Endothelial cell of umbilical vein (primary cell): Measurements from ENCODE around the gene CAMTA1. TPM values are rescaled to one million over a fixed set of nuclear protein-coding genes. Genes with fewer than 3 reads are reported as not detected.

ENCODE experiments used
- BruUV-seq: library from RNA; stranded (reverse); fragments of 400-500 nt; replicated peaks from 2 replicates; lab custom pipeline; 2021; lab: Mats Ljungman, UMichigan
- CTCF ChIA-PET: fragments of 300-600, 350-600 bp; sonication (Branson Sonifier 250); formaldehyde crosslinking; loops from one replicate; lab custom pipeline; 2021; ENCODE audit warnings: antibody characterized with exemption, inconsistent platforms; lab: Charles Lee
- POLR2A ChIA-PET: fragments of 300-600, 350-600 bp; sonication (Branson Sonifier 250); formaldehyde crosslinking; loops from one replicate; lab custom pipeline; 2021; ENCODE audit warnings: antibody characterized with exemption, inconsistent platforms; lab: Charles Lee
- DNase-seq: peaks from one replicate; pipeline ENCODE4 v3.0.0-alpha.2; 2011; ENCODE audit warnings: low read depth, low spot score
- FAIRE-seq: peaks from 2 replicates; lab custom pipeline; 2011; peaks lifted over from hg19 to GRCh38; lab: Jason Lieb, UNC
- H2AFZ ChIP-seq: 2 replicates; pipeline ENCODE4 v1.6.0; 2012; ENCODE audit warnings: low read depth, low read length, control low read depth, inconsistent platforms
- H3K27ac ChIP-seq: 2 replicates; pipeline ENCODE4 v1.5.1; 2011; ENCODE audit warnings: low read depth, mild to moderate bottlenecking, control low read depth, low read length, moderate library complexity; ENCODE audit not compliant: insufficient read depth
- H3K27me3 ChIP-seq, 2 experiments: 2 replicates each; pipeline versions ENCODE4 v1.6.0 to v1.6.1; 2011; ENCODE audit warnings: low read length in 2 of 2, mixed read lengths in 1 of 2; ENCODE audit not compliant: control insufficient read depth in 2 of 2, insufficient read depth in 2 of 2
- H3K36me3 ChIP-seq, 2 experiments: 2 replicates in 1 of 2; 3 replicates in 1 of 2; pipeline ENCODE4 v1.5.1; 2011; ENCODE audit warnings: low read length in 2 of 2, mild to moderate bottlenecking in 1 of 2, moderate library complexity in 1 of 2; ENCODE audit not compliant: control insufficient read depth in 2 of 2, insufficient read depth in 2 of 2; ENCODE audit errors: extremely low read depth in 1 of 2
- H3K4me1 ChIP-seq: 3 replicates; pipeline ENCODE4 v1.5.1; 2011; ENCODE audit warnings: mild to moderate bottlenecking, low read length; ENCODE audit not compliant: control insufficient read depth, insufficient read depth; ENCODE audit errors: extremely low read depth
- H3K4me2 ChIP-seq: 2 replicates; pipeline ENCODE4 v1.6.1; 2011; ENCODE audit warnings: low read length, control low read depth, mixed read lengths; ENCODE audit not compliant: insufficient read depth
- H3K4me3 ChIP-seq, 3 experiments: fragments of 200-600 bp in 1 of 3; sonication (generic), shearing (Covaris generic) in 1 of 3; replicated peaks in 1 of 3; 2 replicates each; pipeline ENCODE4 v1.5.1; 2011 to 2016; ENCODE audit warnings: control low read depth in 3 of 3, low read length in 3 of 3, mild to moderate bottlenecking in 2 of 3, inconsistent platforms in 1 of 3, low read depth in 1 of 3, moderate library complexity in 1 of 3; ENCODE audit not compliant: insufficient read depth in 1 of 3
- H3K79me2 ChIP-seq: 2 replicates; pipeline ENCODE4 v1.6.0; 2012; ENCODE audit warnings: low read length, inconsistent platforms; ENCODE audit not compliant: control insufficient read depth, insufficient read depth
- H3K9ac ChIP-seq: replicated peaks from 2 replicates; pipeline ENCODE3; 2011; ENCODE audit warnings: low read length, control low read depth; ENCODE audit not compliant: insufficient read depth; ENCODE audit errors: extremely low read depth
- H3K9me1 ChIP-seq: replicated peaks from 3 replicates; pipeline ENCODE4 v1.6.0; 2011; ENCODE audit warnings: mild to moderate bottlenecking, low read length; ENCODE audit not compliant: control insufficient read depth, insufficient read depth; ENCODE audit errors: extremely low read depth
- H3K9me3 ChIP-seq: replicated peaks from 2 replicates; pipeline ENCODE4 v1.5.1; 2012; ENCODE audit warnings: low read length, inconsistent platforms; ENCODE audit not compliant: control insufficient read depth, insufficient read depth
- H4K20me1 ChIP-seq: replicated peaks from 2 replicates; pipeline ENCODE3; 2011; ENCODE audit warnings: mild to moderate bottlenecking, low read length; ENCODE audit not compliant: control insufficient read depth, insufficient read depth; ENCODE audit errors: extremely low read depth
- EZH2 ChIP-seq: IDR thresholded peaks from 2 replicates; pipeline ENCODE4 v1.6.1; 2012; ENCODE audit warnings: borderline replicate concordance, low read depth, mild to moderate bottlenecking, moderate library complexity, low read length, inconsistent platforms; ENCODE audit not compliant: severe bottlenecking
- FOS ChIP-seq: IDR thresholded peaks from 2 replicates; pipeline ENCODE4 v1.6.1; 2011; ENCODE audit warnings: mild to moderate bottlenecking, low read length, moderate library complexity, borderline replicate concordance; ENCODE audit not compliant: insufficient read depth
- GATA2 ChIP-seq: IDR thresholded peaks from 2 replicates; pipeline ENCODE4 v1.7.0; 2011; ENCODE audit warnings: low read depth, mild to moderate bottlenecking, moderate library complexity, mixed read lengths, low read length; ENCODE audit not compliant: insufficient read length, insufficient read depth
- JUN ChIP-seq: IDR thresholded peaks from 2 replicates; pipeline ENCODE4 v1.6.1; 2011; ENCODE audit warnings: borderline replicate concordance, low read depth; ENCODE audit not compliant: insufficient read length, insufficient read depth
- MYC ChIP-seq: IDR thresholded peaks from one replicate; pipeline ENCODE4 v1.6.1; 2011; ENCODE audit warnings: mild to moderate bottlenecking, low read depth, low read length
- POLR2A ChIP-seq: IDR thresholded peaks from 2 replicates; pipeline ENCODE4 v1.6.1; 2012; ENCODE audit warnings: low read depth, mild to moderate bottlenecking, control low read depth, low read length
- POLR2AphosphoS5 ChIP-seq: IDR thresholded peaks from 2 replicates; pipeline ENCODE4 v1.6.1; 2012; ENCODE audit warnings: low read depth, mild to moderate bottlenecking, control low read depth, low read length, moderate library complexity; ENCODE audit not compliant: insufficient read depth
- dilution Hi-C: fragments of 300-500 bp; cut with MboI; formaldehyde crosslinking; loops from one replicate; pipeline ENCODE4 v1.15.0; 2019; ENCODE audit warnings: low sequenced_read_pairs; ENCODE audit not compliant: extremely low pct_ligation_motif_present
- intact Hi-C: fragments of 100-400 bp; cut with micrococcal nuclease; formaldehyde crosslinking; loops from one replicate; pipeline ENCODE4 v1.10.0; 2022
- polyA plus RNA-seq, 4 experiments: library from polyadenylated mRNA; depleted of rRNA in 3 of 4; stranded (reverse) in 3 of 4; unstranded in 1 of 4; fragments of >200 nt; gene quantifications; 2 replicates each; pipeline versions ENCODE4 v1.2.1 to v1.2.3, GENCODE V29; 2011 to 2012; ENCODE audit warnings: missing spikeins in 1 of 4
- total RNA-seq: library from RNA; stranded (reverse); gene quantifications from 2 replicates; pipeline ENCODE4 v1.2.3, GENCODE V29; 2021
- TF ChIP-seq, protein P1 (sequence below), 2 donors: IDR thresholded peaks; 1 replicate in 1 of 2; 2 replicates in 1 of 2; pipeline ENCODE4 v1.5.1; 2011; ENCODE audit warnings: low read length in 2 of 2, mild to moderate bottlenecking in 2 of 2, moderate library complexity in 2 of 2, control low read depth in 1 of 2, inconsistent platforms in 1 of 2, low read depth in 1 of 2; ENCODE audit not compliant: insufficient read depth in 1 of 2; ENCODE audit errors: extremely low read depth in 1 of 2
- TF ChIP-seq, protein P2 (sequence below): IDR thresholded peaks from 2 replicates; pipeline ENCODE4 v1.6.1; 2011; ENCODE audit not compliant: insufficient read depth, insufficient read length

The CAMTA1 gene
- total and polyA plus RNA-seq, 2 donors (not counting 3 experiments of a cell fraction or from before 2014, with no cell fraction given), result 50.8 to 92.7 TPM

- H3K36me3 ChIP-seq, result peaks cover 10 to 11% of the 10 kb centered on the region in 2 experiments
- H3K4me1 ChIP-seq, result no peaks in the 10 kb centered on the region
- H4K20me1 ChIP-seq, result peaks cover 2% of the 10 kb centered on the region
- ChIA-PET CTCF (no interaction called here), POLR2A (no interaction called here)
- peaks cover 27% of the 10 kb centered on the region for H3K79me2 ChIP-seq
- no peak overlapping the region for H3K4me2 ChIP-seq
- TF ChIP-seq FOS, result no peak
- H3K27ac ChIP-seq, result no peak overlapping the region
- no peak for DNase-seq
- H3K9me3 ChIP-seq, result no peaks in the 10 kb centered on the region
- H2AFZ ChIP-seq, result no peak overlapping the region
- FAIRE-seq, result no peak
- no peaks in the 10 kb centered on the region for H3K27me3 ChIP-seq
- no peak overlapping the region for H3K9ac ChIP-seq
- dilution Hi-C loops (no loop called here), intact Hi-C loops (loop anchor here (10.0 kb wide), 1 partner anchor 993 kb away; the partner anchor contains the start of gene CAMTA1)
- no peak overlapping the region for H3K4me3 ChIP-seq
- no TSS peak for BruUV-seq
- no peaks in the 10 kb centered on the region for H3K9me1 ChIP-seq
Measured at GRCh38 chr1:7777591-7777990, 992.3 kb downstream of the CAMTA1 start.

DNA sequence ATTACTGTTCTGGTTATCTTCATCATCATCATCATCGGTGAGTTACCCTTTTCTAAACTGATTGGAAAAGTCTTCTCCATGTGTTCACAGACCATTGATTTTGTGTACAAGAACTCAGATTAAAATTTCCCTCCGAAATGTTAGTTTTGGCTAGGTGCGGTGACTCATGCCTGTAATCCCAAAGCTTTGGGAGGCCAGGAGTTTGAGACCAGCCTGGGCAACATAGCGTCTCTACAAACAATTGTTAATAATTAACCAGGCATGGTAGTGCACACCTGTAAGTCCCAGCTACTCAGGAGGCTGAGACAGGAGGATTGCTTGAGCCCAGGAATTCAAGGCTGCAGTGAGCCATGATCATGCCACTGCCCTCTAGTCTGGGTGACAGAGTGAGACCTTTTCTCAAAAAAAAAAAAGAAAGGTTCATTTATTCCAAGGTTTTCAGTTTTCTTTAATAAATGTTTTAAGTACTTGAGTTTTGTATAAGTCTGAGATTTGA is 992.9 kb downstream of the CAMTA1 start:
- Histone ChIP-seq H3K9ac (no peak overlapping the region), H3K79me2 (peaks cover 22% of the 10 kb centered on the region), H3K36me3 (peaks cover 10 to 11% of the 10 kb centered on the region in 2 experiments), H3K4me3 (no peak overlapping the region), H3K4me2 (no peak overlapping the region), H3K9me3 (no peaks in the 10 kb centered on the region), H3K4me1 (peaks cover 5% of the 10 kb centered on the region), H4K20me1 (peaks cover 2% of the 10 kb centered on the region), H3K27ac (no peak overlapping the region), H3K9me1 (no peaks in the 10 kb centered on the region), H3K27me3 (no peaks in the 10 kb centered on the region), H2AFZ (no peak overlapping the region)
- DNase-seq, result no peak
- dilution Hi-C loops, result no loop called here
- TF ChIP-seq FOS (no peak), MYC (no peak), POLR2AphosphoS5 (no peak), JUN (no peak), EZH2 (no peak), GATA2 (no peak), POLR2A (no peak)
- TF ChIP-seq, protein P1, sequence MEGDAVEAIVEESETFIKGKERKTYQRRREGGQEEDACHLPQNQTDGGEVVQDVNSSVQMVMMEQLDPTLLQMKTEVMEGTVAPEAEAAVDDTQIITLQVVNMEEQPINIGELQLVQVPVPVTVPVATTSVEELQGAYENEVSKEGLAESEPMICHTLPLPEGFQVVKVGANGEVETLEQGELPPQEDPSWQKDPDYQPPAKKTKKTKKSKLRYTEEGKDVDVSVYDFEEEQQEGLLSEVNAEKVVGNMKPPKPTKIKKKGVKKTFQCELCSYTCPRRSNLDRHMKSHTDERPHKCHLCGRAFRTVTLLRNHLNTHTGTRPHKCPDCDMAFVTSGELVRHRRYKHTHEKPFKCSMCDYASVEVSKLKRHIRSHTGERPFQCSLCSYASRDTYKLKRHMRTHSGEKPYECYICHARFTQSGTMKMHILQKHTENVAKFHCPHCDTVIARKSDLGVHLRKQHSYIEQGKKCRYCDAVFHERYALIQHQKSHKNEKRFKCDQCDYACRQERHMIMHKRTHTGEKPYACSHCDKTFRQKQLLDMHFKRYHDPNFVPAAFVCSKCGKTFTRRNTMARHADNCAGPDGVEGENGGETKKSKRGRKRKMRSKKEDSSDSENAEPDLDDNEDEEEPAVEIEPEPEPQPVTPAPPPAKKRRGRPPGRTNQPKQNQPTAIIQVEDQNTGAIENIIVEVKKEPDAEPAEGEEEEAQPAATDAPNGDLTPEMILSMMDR (IDR thresholded peaks at IDR 0.05; ENCODE audit: extremely low read depth in 1 of 2, insufficient read depth in 1 of 2, low read depth in 1 of 2, low read length in 2 of 2), result no peak
- TF ChIP-seq, protein P2, sequence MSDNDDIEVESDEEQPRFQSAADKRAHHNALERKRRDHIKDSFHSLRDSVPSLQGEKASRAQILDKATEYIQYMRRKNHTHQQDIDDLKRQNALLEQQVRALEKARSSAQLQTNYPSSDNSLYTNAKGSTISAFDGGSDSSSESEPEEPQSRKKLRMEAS, result no peak
- POLR2A ChIA-PET, result no interaction called here
- CTCF ChIA-PET, result no interaction called here
- no TSS peak for BruUV-seq
- no peak for FAIRE-seq
- intact Hi-C loops, result loop anchor here (10.0 kb wide), 1 partner anchor 993 kb away; the partner anchor contains the start of gene CAMTA1
